Measurements from ENCODE around the gene SLC9A9.

- TF ChIP-seq, protein P1, sequence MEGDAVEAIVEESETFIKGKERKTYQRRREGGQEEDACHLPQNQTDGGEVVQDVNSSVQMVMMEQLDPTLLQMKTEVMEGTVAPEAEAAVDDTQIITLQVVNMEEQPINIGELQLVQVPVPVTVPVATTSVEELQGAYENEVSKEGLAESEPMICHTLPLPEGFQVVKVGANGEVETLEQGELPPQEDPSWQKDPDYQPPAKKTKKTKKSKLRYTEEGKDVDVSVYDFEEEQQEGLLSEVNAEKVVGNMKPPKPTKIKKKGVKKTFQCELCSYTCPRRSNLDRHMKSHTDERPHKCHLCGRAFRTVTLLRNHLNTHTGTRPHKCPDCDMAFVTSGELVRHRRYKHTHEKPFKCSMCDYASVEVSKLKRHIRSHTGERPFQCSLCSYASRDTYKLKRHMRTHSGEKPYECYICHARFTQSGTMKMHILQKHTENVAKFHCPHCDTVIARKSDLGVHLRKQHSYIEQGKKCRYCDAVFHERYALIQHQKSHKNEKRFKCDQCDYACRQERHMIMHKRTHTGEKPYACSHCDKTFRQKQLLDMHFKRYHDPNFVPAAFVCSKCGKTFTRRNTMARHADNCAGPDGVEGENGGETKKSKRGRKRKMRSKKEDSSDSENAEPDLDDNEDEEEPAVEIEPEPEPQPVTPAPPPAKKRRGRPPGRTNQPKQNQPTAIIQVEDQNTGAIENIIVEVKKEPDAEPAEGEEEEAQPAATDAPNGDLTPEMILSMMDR (IDR thresholded peaks at IDR 0.05): no peak
- TF ChIP-seq POLR2A (IDR thresholded peaks at IDR 0.05): no peak
- no peak for TF ChIP-seq POLR2AphosphoS5 (IDR thresholded peaks at IDR 0.05)
These were observed 337.7 kb downstream of the SLC9A9 start for GRCh38 chr3:143510601-143511000.

Data from prostate gland (tissue), 2 donors.